ENCODE data around the gene IRF2. TPM values are rescaled to one million over a fixed set of nuclear protein-coding genes. Genes with fewer than 3 reads are reported as not detected.

The IRF2 gene
- total RNA-seq, 1 donor from 2014 or later = 27.6 TPM

DNA sequence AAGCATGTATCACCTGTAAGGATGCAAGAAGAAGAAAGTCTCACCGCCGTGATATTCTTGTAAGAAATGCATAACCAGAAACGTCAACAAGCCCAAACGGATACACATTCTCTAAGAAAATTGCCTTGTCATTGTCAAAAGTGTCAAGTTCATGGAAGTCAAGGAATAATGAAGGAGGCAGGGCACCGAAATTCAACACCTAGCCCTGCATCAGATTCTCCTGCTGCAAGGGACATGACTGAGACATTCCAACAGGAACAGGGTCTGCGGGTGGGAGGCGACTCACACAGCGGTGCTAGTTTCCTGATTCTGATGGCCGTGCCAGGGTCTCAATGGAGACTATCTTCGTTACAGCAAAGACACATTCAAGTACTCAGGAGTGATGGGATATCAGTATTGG, 26.7 kb downstream of the IRF2 start:
- no peak for DNase-seq (ENCODE audit: low spot score)
- Mint-ChIP-seq H3K9me3 (ENCODE audit: unreplicated experiment) (no peaks in the 10 kb centered on the region), H3K27me3 (ENCODE audit: unreplicated experiment) (peaks cover 8% of the 10 kb centered on the region), H3K36me3 (ENCODE audit: low read depth, unreplicated experiment) (peaks cover 17% of the 10 kb centered on the region), H3K27ac (ENCODE audit: unreplicated experiment) (peak overlapping the region; percentile 92), H3K4me1 (ENCODE audit: unreplicated experiment) (peaks cover 86% of the 10 kb centered on the region), H3K4me3 (ENCODE audit: unreplicated experiment) (peak overlapping the region; percentile 24)
- TF ChIP-seq, protein P1, sequence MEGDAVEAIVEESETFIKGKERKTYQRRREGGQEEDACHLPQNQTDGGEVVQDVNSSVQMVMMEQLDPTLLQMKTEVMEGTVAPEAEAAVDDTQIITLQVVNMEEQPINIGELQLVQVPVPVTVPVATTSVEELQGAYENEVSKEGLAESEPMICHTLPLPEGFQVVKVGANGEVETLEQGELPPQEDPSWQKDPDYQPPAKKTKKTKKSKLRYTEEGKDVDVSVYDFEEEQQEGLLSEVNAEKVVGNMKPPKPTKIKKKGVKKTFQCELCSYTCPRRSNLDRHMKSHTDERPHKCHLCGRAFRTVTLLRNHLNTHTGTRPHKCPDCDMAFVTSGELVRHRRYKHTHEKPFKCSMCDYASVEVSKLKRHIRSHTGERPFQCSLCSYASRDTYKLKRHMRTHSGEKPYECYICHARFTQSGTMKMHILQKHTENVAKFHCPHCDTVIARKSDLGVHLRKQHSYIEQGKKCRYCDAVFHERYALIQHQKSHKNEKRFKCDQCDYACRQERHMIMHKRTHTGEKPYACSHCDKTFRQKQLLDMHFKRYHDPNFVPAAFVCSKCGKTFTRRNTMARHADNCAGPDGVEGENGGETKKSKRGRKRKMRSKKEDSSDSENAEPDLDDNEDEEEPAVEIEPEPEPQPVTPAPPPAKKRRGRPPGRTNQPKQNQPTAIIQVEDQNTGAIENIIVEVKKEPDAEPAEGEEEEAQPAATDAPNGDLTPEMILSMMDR (IDR thresholded peaks at IDR 0.05; ENCODE audit: unreplicated experiment) = no peak

DNA sequence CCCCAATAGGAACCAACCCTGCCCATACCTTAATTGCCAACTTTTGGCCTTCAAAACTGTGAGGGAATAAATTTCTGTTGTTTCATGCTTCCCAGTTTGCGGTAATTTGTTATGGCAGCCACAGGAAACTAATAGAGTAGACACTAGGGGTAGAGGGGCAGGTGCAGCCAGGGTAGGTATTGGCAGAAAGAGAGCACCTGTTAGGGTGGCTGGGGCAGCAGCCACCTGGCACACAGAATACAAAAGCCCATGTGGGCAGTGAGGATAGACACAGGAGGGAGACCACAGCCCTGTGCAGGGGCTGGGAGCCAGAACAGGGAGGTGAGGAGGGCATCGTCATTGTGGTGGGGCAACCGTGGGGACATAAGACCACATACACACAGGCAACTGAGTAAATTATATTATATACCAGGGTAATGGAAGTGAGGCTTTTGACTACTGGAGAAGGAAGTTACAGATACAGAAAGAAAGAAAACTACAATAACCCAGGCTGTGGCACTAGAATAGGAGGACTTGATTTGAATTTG, 28.2 kb downstream of the IRF2 start:
- DNase-seq (ENCODE audit: low spot score) = no peak
- Mint-ChIP-seq H3K27me3 (ENCODE audit: unreplicated experiment) (peaks cover 13% of the 10 kb centered on the region), H3K27ac (ENCODE audit: unreplicated experiment) (peak overlapping the region; percentile 49)

DNA sequence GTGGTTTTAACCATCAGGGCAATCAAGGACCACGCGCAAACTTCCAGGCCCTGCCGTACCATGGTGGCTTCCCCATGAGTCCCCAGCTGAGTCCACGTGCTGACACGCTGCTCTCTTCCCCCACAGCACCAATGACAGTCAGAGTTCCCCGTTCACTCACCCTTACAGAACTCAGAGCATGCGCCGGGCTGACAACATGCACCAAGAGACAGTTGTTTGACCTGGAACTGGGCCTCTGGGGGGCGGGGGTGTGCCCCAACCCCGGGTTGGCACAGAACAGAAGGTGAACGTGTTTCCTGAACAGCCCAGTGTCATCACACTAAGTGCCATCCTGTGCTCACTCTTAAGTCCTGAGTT, 29.4 kb downstream of the IRF2 start:
- Mint-ChIP-seq H3K4me1 (ENCODE audit: unreplicated experiment) (peaks cover 93% of the 10 kb centered on the region), H3K4me3 (ENCODE audit: unreplicated experiment) (peak overlapping the region; percentile 42), H3K27me3 (ENCODE audit: unreplicated experiment) (peaks cover 13% of the 10 kb centered on the region), H3K36me3 (ENCODE audit: low read depth, unreplicated experiment) (peaks cover 16% of the 10 kb centered on the region), H3K9me3 (ENCODE audit: unreplicated experiment) (no peaks in the 10 kb centered on the region), H3K27ac (ENCODE audit: unreplicated experiment) (no peak overlapping the region)
- DNase-seq (ENCODE audit: low spot score) = no peak
- TF ChIP-seq, protein P1 (IDR thresholded peaks at IDR 0.05; ENCODE audit: unreplicated experiment) = no peak

More for the DNA sequence above, 28.2 kb downstream of the IRF2 start:
- Mint-ChIP-seq H3K36me3 (ENCODE audit: low read depth, unreplicated experiment) (peaks cover 17% of the 10 kb centered on the region), H3K4me3 (ENCODE audit: unreplicated experiment) (peak overlapping the region; percentile 6), H3K4me1 (ENCODE audit: unreplicated experiment) (peaks cover 87% of the 10 kb centered on the region), H3K9me3 (ENCODE audit: unreplicated experiment) (no peaks in the 10 kb centered on the region)
- TF ChIP-seq, protein P1 (IDR thresholded peaks at IDR 0.05; ENCODE audit: unreplicated experiment) = no peak

DNA sequence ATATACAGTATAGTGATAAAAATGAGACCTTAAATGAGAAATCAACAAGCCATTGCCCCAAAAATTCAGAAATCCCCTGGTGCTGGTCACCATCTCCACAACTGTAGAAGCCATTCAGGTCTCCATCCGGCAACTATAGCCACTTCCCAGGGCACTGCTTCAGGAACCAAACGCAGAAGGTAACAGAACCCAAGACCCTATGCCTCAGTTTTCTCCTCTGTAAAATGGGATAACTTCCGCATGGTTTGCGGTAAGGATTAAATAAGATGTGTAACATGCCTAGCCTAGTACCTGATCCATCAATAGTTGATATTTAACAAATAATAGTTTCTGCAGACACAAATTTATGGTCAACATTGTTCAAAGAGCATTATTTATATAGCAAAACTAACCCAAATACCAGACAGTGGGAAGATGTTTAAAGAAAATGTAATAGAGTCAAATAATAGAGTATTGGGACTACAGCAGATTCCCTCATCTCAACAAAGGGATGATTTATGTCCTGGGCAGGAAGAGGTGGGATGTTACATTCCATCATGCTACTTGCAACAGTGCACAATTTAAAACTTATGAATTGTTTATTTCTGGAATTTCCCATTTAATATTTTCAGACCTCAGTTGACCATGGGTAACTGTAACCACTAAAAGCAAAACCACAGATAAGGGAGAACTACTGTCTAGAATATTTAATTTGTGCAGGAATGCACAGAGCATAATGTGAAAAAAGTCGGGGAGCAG, 30.0 kb downstream of the IRF2 start:
- H3K4me3 Mint-ChIP-seq (ENCODE audit: unreplicated experiment) = peak overlapping the region; percentile 42
- peaks cover 12% of the 10 kb centered on the region for H3K36me3 Mint-ChIP-seq (ENCODE audit: low read depth, unreplicated experiment)
- H3K4me1 Mint-ChIP-seq (ENCODE audit: unreplicated experiment) = peaks cover 91% of the 10 kb centered on the region
- TF ChIP-seq, protein P1 (IDR thresholded peaks at IDR 0.05; ENCODE audit: unreplicated experiment) = no peak
- H3K9me3 Mint-ChIP-seq (ENCODE audit: unreplicated experiment) = no peaks in the 10 kb centered on the region
- H3K27ac Mint-ChIP-seq (ENCODE audit: unreplicated experiment) = no peak overlapping the region
- no peak for DNase-seq (ENCODE audit: low spot score)
- peaks cover 16% of the 10 kb centered on the region for H3K27me3 Mint-ChIP-seq (ENCODE audit: unreplicated experiment)

DNA sequence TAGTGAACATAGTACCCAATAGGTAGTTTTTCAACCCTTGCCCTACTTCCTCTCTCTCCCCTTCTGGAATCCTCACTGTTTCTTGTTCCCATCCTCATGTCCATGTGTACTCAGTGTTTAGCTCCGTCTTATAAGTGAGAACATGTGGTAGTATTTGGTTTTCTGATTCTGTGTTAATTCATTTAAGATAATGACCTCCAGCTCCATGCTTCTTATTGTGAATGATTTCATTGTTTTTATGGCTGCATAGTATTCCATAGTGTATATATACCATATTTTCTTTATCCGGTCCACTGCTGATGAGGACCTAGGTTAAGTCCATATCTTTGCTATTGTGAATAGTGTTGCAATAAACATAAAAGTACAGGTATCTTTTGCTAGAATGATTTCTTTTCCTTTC, 31.0 kb downstream of the IRF2 start:
- no peak for DNase-seq (ENCODE audit: low spot score)
- TF ChIP-seq, protein P1 (IDR thresholded peaks at IDR 0.05; ENCODE audit: unreplicated experiment) = no peak
- no peaks in the 10 kb centered on the region for H3K9me3 Mint-ChIP-seq (ENCODE audit: unreplicated experiment)
- H3K36me3 Mint-ChIP-seq (ENCODE audit: low read depth, unreplicated experiment) = peaks cover 5% of the 10 kb centered on the region
- peaks cover 88% of the 10 kb centered on the region for H3K4me1 Mint-ChIP-seq (ENCODE audit: unreplicated experiment)
- peak overlapping the region; percentile 69 for H3K27ac Mint-ChIP-seq (ENCODE audit: unreplicated experiment)
- peak overlapping the region; percentile 72 for H3K4me3 Mint-ChIP-seq (ENCODE audit: unreplicated experiment)
- H3K27me3 Mint-ChIP-seq (ENCODE audit: unreplicated experiment) = peaks cover 18% of the 10 kb centered on the region
